ENCODE measurements around the gene MMP2.

GRCh38 chr16:55521792-55522191 is 42.8 kb downstream of the MMP2 start:
- TF ChIP-seq CTCF (IDR thresholded peaks at IDR 0.05; ENCODE audit: insufficient read depth, low read depth, low read length) = no peak
- no peak for TF ChIP-seq EZH2 (IDR thresholded peaks at IDR 0.05; ENCODE audit: insufficient read depth, low read length)
